Measurements from ENCODE around the gene TMEM232.

DNA sequence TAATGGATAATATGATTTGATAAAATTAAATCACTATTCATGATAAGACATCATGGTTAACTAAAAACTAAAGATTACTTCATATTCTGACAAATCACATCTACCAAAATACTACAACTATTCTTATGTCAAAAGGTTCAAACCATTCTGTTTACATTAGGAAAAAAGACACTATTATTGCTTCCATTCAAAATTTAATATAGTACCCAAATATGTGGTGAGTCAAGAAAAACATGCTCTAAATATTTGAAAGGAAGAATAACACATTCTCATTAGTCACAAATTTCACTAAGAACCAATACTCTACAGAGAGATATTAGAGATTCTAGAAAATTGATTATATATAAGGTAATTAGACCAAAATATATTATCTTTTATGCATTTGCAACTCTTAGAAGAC is 234.0 kb downstream of the TMEM232 start:
- TF ChIP-seq, protein P1, sequence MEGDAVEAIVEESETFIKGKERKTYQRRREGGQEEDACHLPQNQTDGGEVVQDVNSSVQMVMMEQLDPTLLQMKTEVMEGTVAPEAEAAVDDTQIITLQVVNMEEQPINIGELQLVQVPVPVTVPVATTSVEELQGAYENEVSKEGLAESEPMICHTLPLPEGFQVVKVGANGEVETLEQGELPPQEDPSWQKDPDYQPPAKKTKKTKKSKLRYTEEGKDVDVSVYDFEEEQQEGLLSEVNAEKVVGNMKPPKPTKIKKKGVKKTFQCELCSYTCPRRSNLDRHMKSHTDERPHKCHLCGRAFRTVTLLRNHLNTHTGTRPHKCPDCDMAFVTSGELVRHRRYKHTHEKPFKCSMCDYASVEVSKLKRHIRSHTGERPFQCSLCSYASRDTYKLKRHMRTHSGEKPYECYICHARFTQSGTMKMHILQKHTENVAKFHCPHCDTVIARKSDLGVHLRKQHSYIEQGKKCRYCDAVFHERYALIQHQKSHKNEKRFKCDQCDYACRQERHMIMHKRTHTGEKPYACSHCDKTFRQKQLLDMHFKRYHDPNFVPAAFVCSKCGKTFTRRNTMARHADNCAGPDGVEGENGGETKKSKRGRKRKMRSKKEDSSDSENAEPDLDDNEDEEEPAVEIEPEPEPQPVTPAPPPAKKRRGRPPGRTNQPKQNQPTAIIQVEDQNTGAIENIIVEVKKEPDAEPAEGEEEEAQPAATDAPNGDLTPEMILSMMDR (IDR thresholded peaks at IDR 0.05), result no peak
- TF ChIP-seq POLR2A (IDR thresholded peaks at IDR 0.05), result no peak
